ENCODE data around the gene SORBS1.

SORBS1 gene

DNA sequence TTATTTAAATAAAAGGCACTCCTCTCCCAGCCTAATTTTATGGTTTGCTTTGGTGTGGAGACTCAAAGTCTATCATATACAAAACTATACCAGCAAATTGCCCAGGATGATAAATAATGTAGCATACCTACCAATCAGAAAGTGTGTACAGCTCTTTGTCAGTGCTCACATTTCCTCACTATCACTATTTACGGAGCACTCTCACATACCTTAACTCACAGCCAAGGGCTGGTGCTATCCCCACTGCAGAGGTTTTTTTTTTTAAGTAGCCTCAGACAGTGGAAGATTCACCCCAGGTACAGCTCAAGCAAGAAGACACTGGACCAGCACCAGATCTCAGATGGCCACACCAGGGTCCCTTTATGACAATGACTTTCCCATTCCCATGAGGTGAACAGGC lies 272.9 kb downstream of the SORBS1 start:
- H3K36me3 ChIP-seq (replicated peaks; ENCODE audit: insufficient read depth, low read length): no peaks in the 10 kb centered on the region
- no peak overlapping the region for H3K4me3 ChIP-seq (ENCODE audit: low read length)
- no peak overlapping the region for H3K9ac ChIP-seq (ENCODE audit: low read length)
- no peak for DNase-seq
- no peaks in the 10 kb centered on the region for H4K20me1 ChIP-seq (ENCODE audit: insufficient read depth, low read length)
- no peaks in the 10 kb centered on the region for H3K27me3 ChIP-seq (replicated peaks; ENCODE audit: insufficient read depth, low read length)
- no peak overlapping the region for H2AFZ ChIP-seq (ENCODE audit: low read length)
- H3K4me1 ChIP-seq (ENCODE audit: low read length): peaks cover 34% of the 10 kb centered on the region
- H3K79me2 ChIP-seq (ENCODE audit: low read length): peaks cover 71% of the 10 kb centered on the region
- H3K4me2 ChIP-seq (ENCODE audit: low read depth, low read length): no peak overlapping the region
- H3K27ac ChIP-seq (ENCODE audit: low read length): no peak overlapping the region
- peaks cover 19% of the 10 kb centered on the region for H3F3A ChIP-seq (ENCODE audit: insufficient read depth, low read length)
- no peaks in the 10 kb centered on the region for H3K9me2 ChIP-seq (replicated peaks; ENCODE audit: insufficient read depth, low read length)
- no peaks in the 10 kb centered on the region for H3K9me3 ChIP-seq (replicated peaks; ENCODE audit: insufficient read depth, low read length)
- TF ChIP-seq, protein P1, sequence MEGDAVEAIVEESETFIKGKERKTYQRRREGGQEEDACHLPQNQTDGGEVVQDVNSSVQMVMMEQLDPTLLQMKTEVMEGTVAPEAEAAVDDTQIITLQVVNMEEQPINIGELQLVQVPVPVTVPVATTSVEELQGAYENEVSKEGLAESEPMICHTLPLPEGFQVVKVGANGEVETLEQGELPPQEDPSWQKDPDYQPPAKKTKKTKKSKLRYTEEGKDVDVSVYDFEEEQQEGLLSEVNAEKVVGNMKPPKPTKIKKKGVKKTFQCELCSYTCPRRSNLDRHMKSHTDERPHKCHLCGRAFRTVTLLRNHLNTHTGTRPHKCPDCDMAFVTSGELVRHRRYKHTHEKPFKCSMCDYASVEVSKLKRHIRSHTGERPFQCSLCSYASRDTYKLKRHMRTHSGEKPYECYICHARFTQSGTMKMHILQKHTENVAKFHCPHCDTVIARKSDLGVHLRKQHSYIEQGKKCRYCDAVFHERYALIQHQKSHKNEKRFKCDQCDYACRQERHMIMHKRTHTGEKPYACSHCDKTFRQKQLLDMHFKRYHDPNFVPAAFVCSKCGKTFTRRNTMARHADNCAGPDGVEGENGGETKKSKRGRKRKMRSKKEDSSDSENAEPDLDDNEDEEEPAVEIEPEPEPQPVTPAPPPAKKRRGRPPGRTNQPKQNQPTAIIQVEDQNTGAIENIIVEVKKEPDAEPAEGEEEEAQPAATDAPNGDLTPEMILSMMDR (IDR thresholded peaks at IDR 0.05; ENCODE audit: low read length): no peak
- TF ChIP-seq EZH2 (optimal IDR thresholded peaks at IDR 0.05; ENCODE audit: low read depth, low read length) (no peak), EZH2phosphoT487 (IDR thresholded peaks at IDR 0.05; ENCODE audit: low read length) (no peak)

DNA sequence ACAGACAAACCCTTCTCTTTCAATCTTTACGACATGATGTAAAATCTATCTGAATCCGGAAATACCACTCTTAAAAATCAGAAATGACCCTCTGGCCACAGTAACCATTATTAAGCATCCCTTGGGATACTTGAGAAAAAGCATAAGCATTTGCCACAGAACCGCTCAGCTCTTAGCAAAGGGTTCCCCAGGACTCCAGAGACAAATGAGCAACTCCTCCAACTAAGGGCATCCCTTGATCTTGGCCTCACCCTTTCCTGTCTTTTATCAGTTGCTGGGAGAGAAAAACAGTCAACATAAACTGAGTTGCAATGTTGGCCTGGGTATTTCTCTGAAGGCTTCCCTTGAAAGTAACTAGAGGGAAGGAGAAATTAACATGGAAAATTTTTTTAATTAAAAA lies 273.9 kb downstream of the SORBS1 start:
- no peak overlapping the region for H3K4me3 ChIP-seq (ENCODE audit: low read length)
- no peak overlapping the region for H3K4me2 ChIP-seq (ENCODE audit: low read depth, low read length)

DNA sequence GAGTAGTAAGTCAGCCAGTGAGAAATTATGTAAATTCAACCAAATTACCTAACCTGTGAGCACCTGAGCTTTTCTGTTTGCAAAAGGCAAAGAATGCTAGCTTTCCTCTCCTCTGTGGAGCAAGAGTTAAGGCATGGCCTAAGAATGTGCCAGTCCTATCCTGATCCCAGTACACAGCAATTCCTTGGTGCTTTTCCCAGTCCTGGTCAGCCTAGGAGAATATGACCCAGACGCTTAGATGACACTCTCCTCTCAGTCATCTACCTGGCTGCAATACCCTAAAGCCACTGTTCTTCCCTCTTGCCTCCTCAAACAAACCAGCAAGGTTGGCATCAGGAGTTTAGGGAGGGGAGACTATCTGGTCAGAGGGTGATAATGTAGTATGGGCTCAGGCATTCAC lies 274.5 kb downstream of the SORBS1 start:
- Histone ChIP-seq H3K9me2 (replicated peaks; ENCODE audit: insufficient read depth, low read length) (no peaks in the 10 kb centered on the region), H3K27me3 (replicated peaks; ENCODE audit: insufficient read depth, low read length) (no peaks in the 10 kb centered on the region), H3K4me3 (ENCODE audit: low read length) (no peak overlapping the region), H3F3A (ENCODE audit: insufficient read depth, low read length) (peaks cover 3% of the 10 kb centered on the region; the same call in 1 of the 2 replicates), H3K9me3 (replicated peaks; ENCODE audit: insufficient read depth, low read length) (no peaks in the 10 kb centered on the region), H4K20me1 (ENCODE audit: insufficient read depth, low read length) (no peaks in the 10 kb centered on the region), H2AFZ (ENCODE audit: low read length) (no peak overlapping the region), H3K4me1 (ENCODE audit: low read length) (peaks cover 22% of the 10 kb centered on the region), H3K36me3 (replicated peaks; ENCODE audit: insufficient read depth, low read length) (no peaks in the 10 kb centered on the region), H3K27ac (ENCODE audit: low read length) (no peak overlapping the region), H3K4me2 (ENCODE audit: low read depth, low read length) (no peak overlapping the region), H3K79me2 (ENCODE audit: low read length) (peaks cover 86% of the 10 kb centered on the region), H3K9ac (ENCODE audit: low read length) (no peak overlapping the region)
- DNase-seq: no peak
- TF ChIP-seq EZH2 (optimal IDR thresholded peaks at IDR 0.05; ENCODE audit: low read depth, low read length): no peak
- no peak for TF ChIP-seq EZH2phosphoT487 (IDR thresholded peaks at IDR 0.05; ENCODE audit: low read length)
- TF ChIP-seq, protein P1 (IDR thresholded peaks at IDR 0.05; ENCODE audit: low read length): no peak

More for the DNA sequence above, 273.9 kb downstream of the SORBS1 start:
- no peaks in the 10 kb centered on the region for H3K9me2 ChIP-seq (replicated peaks; ENCODE audit: insufficient read depth, low read length)
- no peaks in the 10 kb centered on the region for H3K9me3 ChIP-seq (replicated peaks; ENCODE audit: insufficient read depth, low read length)
- DNase-seq: no peak
- no peaks in the 10 kb centered on the region for H3K27me3 ChIP-seq (replicated peaks; ENCODE audit: insufficient read depth, low read length)
- H3K36me3 ChIP-seq (replicated peaks; ENCODE audit: insufficient read depth, low read length): no peaks in the 10 kb centered on the region
- no peak overlapping the region for H3K27ac ChIP-seq (ENCODE audit: low read length)
- TF ChIP-seq EZH2 (optimal IDR thresholded peaks at IDR 0.05; ENCODE audit: low read depth, low read length): no peak
- no peak for TF ChIP-seq EZH2phosphoT487 (IDR thresholded peaks at IDR 0.05; ENCODE audit: low read length)
- TF ChIP-seq, protein P1 (IDR thresholded peaks at IDR 0.05; ENCODE audit: low read length): no peak
- peaks cover 81% of the 10 kb centered on the region for H3K79me2 ChIP-seq (ENCODE audit: low read length)
- no peak overlapping the region for H2AFZ ChIP-seq (ENCODE audit: low read length)
- H3F3A ChIP-seq (ENCODE audit: insufficient read depth, low read length): peaks cover 9% of the 10 kb centered on the region
- H3K9ac ChIP-seq (ENCODE audit: low read length): no peak overlapping the region
- peaks cover 26% of the 10 kb centered on the region for H3K4me1 ChIP-seq (ENCODE audit: low read length)
- H4K20me1 ChIP-seq (ENCODE audit: insufficient read depth, low read length): no peaks in the 10 kb centered on the region
